ENCODE data around the gene ZNF526. TPM values are rescaled to one million over a fixed set of nuclear protein-coding genes. Genes with fewer than 3 reads are reported as not detected.

Gene ZNF526
- total and polyA plus RNA-seq, 9 of the 15 experiments (the other 6 are each of a cell fraction or from before 2014, with no cell fraction given), result 1.3 to 17.9 (median 6.2) TPM

GRCh38 chr19:42269478-42270345, 49.6 kb downstream of the ZNF526 start (continued):
- TF ChIP-seq UBTF (IDR thresholded peaks at IDR 0.05; ENCODE audit: borderline replicate concordance in 1 of 2, low read depth in 2 of 2, low read length in 2 of 2), result no peak
- no peak for TF ChIP-seq ZNF707 (CRISPR knock-in tag; conservative IDR thresholded peaks at IDR 0.05)
- no peak for TF ChIP-seq TSC22D4 (tag; IDR thresholded peaks at IDR 0.05)
- TF ChIP-seq POLR2G (IDR thresholded peaks at IDR 0.05; ENCODE audit: low read depth, low read length), result peak; percentile 7; the same call in 1 of the 2 replicates
- TF ChIP-seq BRCA1 (IDR thresholded peaks at IDR 0.05), result no peak
- no peak for TF ChIP-seq BRCA1 (CRISPR knock-in tag; IDR thresholded peaks at IDR 0.05)
- no peak for TF ChIP-seq TGIF2 (CRISPR knock-in tag; IDR thresholded peaks at IDR 0.05)
- TF ChIP-seq ZNF134 (CRISPR knock-in tag; conservative IDR thresholded peaks at IDR 0.05), result no peak
- TF ChIP-seq CBX3 (IDR thresholded peaks at IDR 0.05; ENCODE audit: borderline replicate concordance in 1 of 2, low read length in 2 of 2), result no peak
- no peak for TF ChIP-seq CUX1 (CRISPR knock-in tag; IDR thresholded peaks at IDR 0.05)
- TF ChIP-seq ARID1B (IDR thresholded peaks at IDR 0.05), result peak; percentile 27; the same call in 1 of the 2 replicates
- TF ChIP-seq SAP30 (IDR thresholded peaks at IDR 0.05; ENCODE audit: borderline replicate concordance, insufficient read depth, low read depth, low read length, poor library complexity, severe bottlenecking), result peak; percentile 40
- TF ChIP-seq PHB (CRISPR knock-in tag; IDR thresholded peaks at IDR 0.05), result no peak
- TF ChIP-seq ZNF76 (CRISPR knock-in tag; IDR thresholded peaks at IDR 0.05; ENCODE audit: borderline replicate concordance), result no peak
- TF ChIP-seq MYBL2 (IDR thresholded peaks at IDR 0.05; ENCODE audit: low read depth), result no peak
- TF ChIP-seq MYBL2 (CRISPR knock-in tag; IDR thresholded peaks at IDR 0.05; ENCODE audit: borderline replicate concordance), result no peak
- no peak for TF ChIP-seq ZBTB2 (IDR thresholded peaks at IDR 0.05)
- TF ChIP-seq ZNF431 (CRISPR knock-in tag; IDR thresholded peaks at IDR 0.05), result no peak
- TF ChIP-seq PHF20 (IDR thresholded peaks at IDR 0.05; ENCODE audit: partially characterized antibody), result peak; percentile 15

Measured in K562 (cell line).